H1 (cell line): ENCODE results near the gene SYT17.

Experiments
- CBX5 ChIP-seq: fragments of 300-800, 300-1000 bp; sonication (generic); IDR thresholded peaks from 2 replicates; pipeline ENCODE4 v1.7.1; 2016; ENCODE audit warnings: antibody characterized with exemption, low read length, low read depth
- CREB1 ChIP-seq: IDR thresholded peaks from 2 replicates; pipeline ENCODE4 v1.6.1; 2012; ENCODE audit warnings: inconsistent platforms
- CTCF ChIP-seq, 3 experiments: IDR thresholded peaks; 1 replicate in 2 of 3; 2 replicates in 1 of 3; pipeline versions ENCODE4 v1.5.1 to v1.6.1; 2011; ENCODE audit warnings: low read length in 3 of 3, mild to moderate bottlenecking in 3 of 3, inconsistent platforms in 2 of 3, low read depth in 1 of 3, moderate library complexity in 1 of 3; ENCODE audit not compliant: insufficient read depth in 1 of 3; ENCODE audit errors: control extremely low read depth in 1 of 3
- EP300 ChIP-seq, 2 experiments: IDR thresholded peaks; 1 replicate in 1 of 2; 2 replicates in 1 of 2; pipeline ENCODE4 v1.6.1; 2011 to 2012; ENCODE audit warnings: low read depth in 2 of 2, low read length in 2 of 2, mild to moderate bottlenecking in 2 of 2, borderline replicate concordance in 1 of 2, inconsistent platforms in 1 of 2, moderate library complexity in 1 of 2
- EZH2 ChIP-seq: fragments of 200-600 bp; sonication (generic); IDR thresholded peaks from 2 replicates; pipeline ENCODE4 v1.7.1; 2012; ENCODE audit warnings: low read depth, mild to moderate bottlenecking, moderate library complexity, low read length, inconsistent platforms; ENCODE audit not compliant: severe bottlenecking
- JUN ChIP-seq: IDR thresholded peaks from 2 replicates; pipeline ENCODE4 v1.6.1; 2011; ENCODE audit warnings: low read depth, mild to moderate bottlenecking, improper control_type of control experiment, low read length
- POLR2A ChIP-seq, 2 experiments: IDR thresholded peaks; 1 replicate in 1 of 2; 2 replicates in 1 of 2; pipeline ENCODE4 v1.6.1; 2011; ENCODE audit warnings: low read depth in 2 of 2, low read length in 2 of 2, mild to moderate bottlenecking in 2 of 2; ENCODE audit errors: control extremely low read depth in 1 of 2
- POLR2AphosphoS5 ChIP-seq: IDR thresholded peaks from 2 replicates; pipeline ENCODE4 v1.6.1; 2011; ENCODE audit warnings: low read depth, low read length
- POU5F1 ChIP-seq: IDR thresholded peaks from 2 replicates; pipeline ENCODE4 v1.6.1; 2011; ENCODE audit warnings: low read depth, mild to moderate bottlenecking, low read length, moderate library complexity
- RAD21 ChIP-seq, 2 experiments: IDR thresholded peaks in 1 of 2; conservative IDR thresholded peaks in 1 of 2; 2 replicates each; pipeline ENCODE4 v1.6.1; 2011; ENCODE audit warnings: low read depth in 2 of 2, low read length in 2 of 2, improper control_type of control experiment in 1 of 2, inconsistent platforms in 1 of 2, mild to moderate bottlenecking in 1 of 2, moderate library complexity in 1 of 2
- TBP ChIP-seq: IDR thresholded peaks from 2 replicates; pipeline ENCODE4 v1.6.1; 2011; ENCODE audit warnings: low read depth, low read length, improper control_type of control experiment
- ZNF274 ChIP-seq: IDR thresholded peaks from 2 replicates; pipeline ENCODE4 v1.7.0; 2012; ENCODE audit warnings: low read length, borderline replicate concordance; ENCODE audit errors: extremely low read depth
- TF ChIP-seq, protein P1 (sequence below): IDR thresholded peaks from 2 replicates; pipeline ENCODE4 v1.6.1; 2012; ENCODE audit warnings: inconsistent platforms

DNA sequence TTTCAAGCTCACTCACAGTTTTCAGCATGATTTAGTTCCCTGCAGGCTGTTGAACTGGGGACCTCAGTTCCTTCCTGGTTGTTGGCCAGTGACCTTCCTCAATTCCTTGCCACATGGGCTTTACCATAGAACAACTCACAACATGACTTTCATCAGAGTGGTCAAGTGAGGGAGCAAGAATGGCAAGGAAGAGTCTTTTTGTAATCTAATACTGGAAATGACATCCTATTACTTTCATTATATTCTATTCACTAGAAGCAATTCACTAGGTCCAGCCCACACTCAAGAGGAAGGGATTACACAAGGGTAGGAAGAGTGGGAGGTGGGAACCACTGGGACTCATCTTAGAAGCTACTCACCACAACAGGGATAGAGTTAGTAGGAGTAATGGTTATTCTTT, 57.6 kb downstream of the SYT17 start:
- TF ChIP-seq ZNF274: no peak
- no peak for TF ChIP-seq EP300 (IDR thresholded peaks at IDR 0.05; ENCODE audit: borderline replicate concordance in 1 of 2, low read depth in 2 of 2, low read length in 2 of 2)
- no peak for TF ChIP-seq POU5F1
- TF ChIP-seq RAD21 (IDR thresholded peaks at IDR 0.05 in 1 of 2, conservative IDR thresholded peaks at IDR 0.05 in 1 of 2; ENCODE audit: low read depth in 2 of 2, low read length in 2 of 2): no peak
- TF ChIP-seq POLR2A (IDR thresholded peaks at IDR 0.05; ENCODE audit: control extremely low read depth in 1 of 2, low read depth in 2 of 2, low read length in 2 of 2): no peak
- no peak for TF ChIP-seq CTCF (IDR thresholded peaks at IDR 0.05; ENCODE audit: control extremely low read depth in 1 of 3, insufficient read depth in 1 of 3, low read depth in 1 of 3, low read length in 3 of 3)
- TF ChIP-seq CBX5: no peak
- TF ChIP-seq POLR2AphosphoS5: no peak
- TF ChIP-seq, protein P1, sequence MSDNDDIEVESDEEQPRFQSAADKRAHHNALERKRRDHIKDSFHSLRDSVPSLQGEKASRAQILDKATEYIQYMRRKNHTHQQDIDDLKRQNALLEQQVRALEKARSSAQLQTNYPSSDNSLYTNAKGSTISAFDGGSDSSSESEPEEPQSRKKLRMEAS: no peak
- TF ChIP-seq EZH2: no peak
- TF ChIP-seq JUN: no peak
- TF ChIP-seq CREB1: no peak
- no peak for TF ChIP-seq TBP
